NCI-H2196 treated with DMSO at 0.1 percent for 48 hours (cell line): ENCODE data around the gene CENPT.
"Not testable (repeated sequence)": the region's sequence is repeated elsewhere in the genome, so short reads cannot be mapped to it uniquely, and the experiment has no call there.

Experiments used
- DNase-seq: peaks from one replicate; lab custom pipeline; 2025; ENCODE audit not compliant: unreplicated experiment; lab: John Stamatoyannopoulos, UW

Gene CENPT

GRCh38 chr16:67874372-67874771 lies 26.9 kb upstream of the CENPT start:
- DNase-seq = no peak

- no peak for DNase-seq
Measured at GRCh38 chr16:67873435-67874370, 26.2 kb upstream of the CENPT start.

DNA sequence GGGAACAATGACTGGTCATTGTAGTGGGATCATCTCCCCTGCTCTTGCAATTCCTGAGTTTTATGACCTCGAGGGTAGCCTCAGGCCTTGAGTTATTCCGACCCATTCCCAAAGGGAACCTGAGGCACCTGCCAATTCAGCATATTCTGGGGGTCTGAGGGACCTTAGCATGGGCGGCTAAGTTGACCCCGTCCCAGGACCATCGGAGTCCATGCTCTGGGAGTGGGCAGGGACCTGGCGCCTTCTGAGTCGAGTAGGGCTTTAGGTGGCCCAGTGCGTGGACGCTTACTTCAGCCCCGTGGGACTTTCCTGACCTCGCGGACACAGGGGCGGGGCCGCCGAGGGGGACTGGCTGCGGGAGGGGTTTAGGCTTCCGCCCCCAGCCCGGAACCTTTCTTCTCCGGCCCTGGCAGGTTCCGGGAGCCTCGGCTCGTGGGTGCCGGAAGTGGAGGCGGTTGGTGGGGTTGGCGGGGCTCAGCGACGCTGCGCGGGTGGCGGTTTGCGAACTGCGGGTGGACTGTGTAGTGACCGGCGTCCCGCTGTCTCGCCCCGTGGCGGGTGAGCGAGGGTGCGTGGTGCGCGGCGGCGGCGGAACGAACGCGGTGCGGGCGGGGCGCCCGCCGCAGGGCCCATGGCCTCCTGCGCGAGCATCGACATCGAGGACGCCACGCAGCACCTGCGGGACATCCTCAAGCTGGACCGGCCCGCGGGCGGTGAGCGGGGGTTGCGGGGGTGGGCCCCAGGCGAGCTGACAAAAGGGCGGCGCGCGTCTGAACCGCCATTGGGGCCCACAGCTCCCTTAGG lies 25.3 kb upstream of the CENPT start, which contains the start of gene EDC4:
TSS of gene EDC4 (plus strand) at position 422 of the 804 bp plus-strand sequence. CDS start at position 632, 210 bp downstream.
- DNase-seq = peak; percentile 22

GRCh38 chr16:67872131-67872630 lies 24.7 kb upstream of the CENPT start:
- no peak for DNase-seq

DNA sequence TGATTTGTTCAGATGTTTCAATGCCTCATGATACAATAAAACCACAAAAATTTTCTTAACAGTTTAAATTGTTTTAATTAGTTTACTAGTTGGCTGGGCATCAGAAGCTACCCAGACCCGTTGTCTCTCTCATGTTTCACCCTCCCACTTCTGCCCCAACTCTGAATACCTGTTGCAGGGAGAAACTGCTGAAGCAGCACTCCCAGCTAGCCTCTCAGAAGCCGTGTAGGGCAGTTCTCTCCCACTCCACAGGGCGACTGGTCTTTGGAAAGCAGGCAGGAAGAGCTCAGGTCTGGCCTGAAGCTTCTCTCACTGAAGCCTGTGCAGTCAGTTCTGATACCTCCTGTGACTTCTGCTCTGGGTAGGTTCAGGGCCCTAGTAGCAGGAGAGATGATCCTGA lies 23.8 kb upstream of the CENPT start:
- no peak for DNase-seq

DNA sequence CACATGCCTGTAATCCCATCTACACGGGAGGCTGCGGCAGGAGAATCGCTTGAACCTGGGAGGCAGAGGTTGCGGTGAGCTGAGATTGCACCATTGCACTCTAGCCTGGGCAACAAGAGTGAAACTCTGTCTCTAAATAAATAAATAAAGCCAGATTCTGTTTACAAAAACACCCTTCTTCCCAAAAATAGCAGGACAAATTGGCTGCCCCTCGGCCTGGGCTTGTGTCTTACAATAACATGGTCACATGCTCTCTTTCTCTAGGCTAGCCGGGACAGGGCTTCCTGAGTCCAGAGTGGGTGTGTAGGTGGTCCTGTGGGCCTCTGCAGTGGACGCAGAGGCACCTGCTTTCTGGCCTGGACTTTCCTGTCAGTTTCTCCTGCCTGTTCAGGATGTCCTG lies 22.2 kb upstream of the CENPT start:
- DNase-seq = no peak

- no peak for DNase-seq
Measured at GRCh38 chr16:67868290-67868689, 20.8 kb upstream of the CENPT start.

DNA sequence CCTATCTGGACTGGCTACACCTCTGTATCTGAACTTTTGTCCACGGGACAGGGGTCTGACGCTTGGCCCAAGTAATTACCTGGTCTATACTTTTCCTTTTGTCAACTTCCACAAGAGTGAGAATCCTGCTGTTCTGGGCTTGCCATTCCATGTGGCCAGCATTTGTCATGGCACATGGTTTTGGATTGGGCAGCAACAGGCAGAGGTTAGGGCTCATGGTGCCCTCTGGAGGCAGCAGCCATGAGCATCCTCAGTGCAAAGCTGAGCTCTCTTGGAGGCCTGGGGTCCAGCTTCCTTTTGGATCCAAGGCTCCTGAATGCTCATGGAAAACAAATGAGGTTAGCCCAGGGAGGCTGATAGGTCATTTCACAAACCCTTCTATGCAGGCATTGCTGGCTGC lies 17.8 kb upstream of the CENPT start:
- DNase-seq = no peak

DNA sequence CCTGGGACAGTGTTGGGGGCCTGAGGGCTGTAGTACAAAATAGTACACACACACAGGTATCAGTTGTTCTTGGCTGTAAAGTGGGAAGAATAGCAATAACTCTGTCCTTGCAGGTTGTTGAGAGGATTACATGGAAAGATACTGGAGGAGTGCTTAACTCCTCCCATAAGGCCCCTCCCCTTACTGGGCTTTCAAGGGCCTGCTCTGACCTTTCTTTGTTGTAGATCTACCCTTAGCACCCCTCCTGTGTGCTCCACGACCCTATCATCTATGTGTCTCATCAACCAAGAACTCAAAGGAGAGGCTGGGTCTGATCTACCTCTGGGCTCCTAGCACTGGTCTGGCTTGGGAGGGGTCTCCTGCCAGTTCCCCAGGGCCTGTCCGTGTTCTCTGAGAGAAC lies 17.1 kb upstream of the CENPT start:
- DNase-seq = no peak

DNA sequence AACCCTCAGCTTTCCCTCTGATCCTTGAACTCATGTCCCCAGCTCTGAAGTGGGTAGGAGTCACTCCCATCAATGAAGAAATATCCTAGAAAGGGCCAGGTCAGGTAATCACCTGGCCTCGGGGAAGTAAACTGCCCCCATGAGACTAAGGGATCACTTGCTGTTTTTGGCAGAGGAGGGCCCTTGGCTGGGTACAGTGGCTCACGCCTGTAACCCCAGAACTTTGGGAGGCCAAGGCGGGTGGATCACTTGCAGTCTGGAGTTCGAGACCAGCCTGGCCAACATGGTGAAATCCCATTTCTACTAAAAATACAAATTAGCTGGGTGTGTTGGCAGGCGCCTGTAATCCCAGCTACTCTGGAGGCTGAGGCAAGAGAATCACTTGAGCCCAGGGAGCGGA lies 16.6 kb upstream of the CENPT start:
- not testable (repeated sequence) for DNase-seq

- DNase-seq = no peak
Measured at GRCh38 chr16:67862623-67863583, 15.4 kb upstream of the CENPT start.

GRCh38 chr16:67861877-67862276 lies 14.4 kb upstream of the CENPT start:
- DNase-seq = no peak

- no peak for DNase-seq
Measured at GRCh38 chr16:67860589-67861398, 13.3 kb upstream of the CENPT start.

GRCh38 chr16:67858500-67858899 lies 11.0 kb upstream of the CENPT start:
- no peak for DNase-seq

DNA sequence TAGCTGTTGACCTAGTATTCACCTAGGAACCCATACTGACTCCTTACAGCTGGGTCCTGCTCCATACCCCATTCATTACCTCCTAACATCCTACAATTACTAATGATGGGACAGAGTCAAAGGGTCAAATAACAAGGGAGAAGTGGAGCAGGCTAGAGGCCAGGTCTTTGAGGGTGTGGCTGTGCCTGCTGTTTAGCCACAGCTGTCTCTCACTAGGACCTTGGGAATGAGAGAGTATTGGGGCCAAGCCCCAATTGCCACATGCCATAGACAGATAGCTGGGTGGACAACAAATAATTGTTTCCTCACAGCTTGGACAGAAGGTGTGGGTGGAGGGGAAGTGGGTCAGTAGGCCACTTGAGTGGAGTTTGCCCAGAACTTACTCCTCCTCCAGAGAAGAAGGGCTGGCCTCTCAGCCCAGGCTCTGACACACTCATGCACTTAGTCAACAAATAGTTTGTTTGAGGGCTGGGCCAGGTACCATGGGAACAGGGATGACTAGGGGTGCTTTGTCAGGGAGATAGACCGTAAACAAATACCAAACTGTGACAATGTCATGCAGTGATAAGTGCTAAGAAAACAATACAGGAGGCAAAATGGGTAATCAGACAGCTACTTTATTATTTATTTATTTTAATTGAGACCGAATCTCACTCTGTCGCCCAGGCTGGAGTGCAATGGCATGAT lies 10.2 kb upstream of the CENPT start:
- peak; percentile 42 for DNase-seq

- DNase-seq = no peak
Measured at GRCh38 chr16:67856927-67857546, 9.5 kb upstream of the CENPT start.

DNA sequence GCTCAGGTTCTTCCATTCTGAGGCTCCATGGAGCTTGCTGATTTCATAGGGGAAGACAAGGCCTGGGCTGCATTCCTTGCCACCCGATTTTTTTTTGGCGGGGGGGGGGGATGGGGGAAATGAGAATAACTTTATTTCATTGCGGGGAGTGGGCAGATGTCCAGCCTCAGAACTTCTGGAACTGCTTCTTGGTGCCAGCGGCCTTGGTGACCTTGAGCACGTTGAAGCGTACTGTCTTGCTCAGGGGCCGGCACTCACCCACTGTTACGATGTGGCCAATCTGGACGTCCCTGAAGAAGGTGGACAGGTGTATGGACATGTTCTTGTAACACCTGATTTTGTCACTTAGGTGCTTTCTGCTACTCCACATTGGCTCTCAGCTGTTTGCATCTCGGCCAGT lies 8.3 kb upstream of the CENPT start:
- no peak for DNase-seq

- no peak for DNase-seq
Measured at GRCh38 chr16:67853670-67854069, 6.2 kb upstream of the CENPT start.

DNA sequence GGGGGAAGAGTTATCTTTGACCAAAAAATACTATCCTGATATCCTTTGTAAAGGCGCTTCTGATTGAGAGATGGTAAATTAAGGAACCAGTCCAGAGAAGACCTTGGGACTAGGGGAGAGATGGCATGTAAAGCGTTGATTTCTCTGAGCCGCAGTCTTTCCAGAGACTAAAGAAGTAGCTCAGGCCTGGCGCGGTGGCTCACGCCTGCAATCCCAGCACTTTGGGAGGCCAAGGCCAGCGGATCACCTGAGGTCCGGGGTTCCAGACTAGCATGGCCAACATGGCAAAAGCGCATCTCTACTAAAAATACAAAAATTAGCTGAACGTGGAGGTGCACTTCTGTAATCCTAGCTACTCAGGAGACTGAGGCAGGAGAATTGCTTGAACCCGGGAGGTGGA lies 625 bp upstream of the CENPT start:
- no peak for DNase-seq
